SU-DHL-6 (cell line): ENCODE measurements around the gene UROC1.

Experiments used
- EZH2phosphoT487 ChIP-seq: fragments of 200-600 bp; sonication (generic), shearing (Covaris generic); conservative IDR thresholded peaks from 2 replicates; pipeline ENCODE4 v1.6.1; 2018; ENCODE audit warnings: mild to moderate bottlenecking, antibody characterized with exemption, low read length, moderate library complexity, mixed read lengths
- TF ChIP-seq, protein P1 (sequence below): fragments of 200-600 bp; sonication (generic); IDR thresholded peaks from one replicate; pipeline ENCODE4 v1.5.1; 2017; ENCODE audit warnings: antibody characterized with exemption, mild to moderate bottlenecking, low read length, moderate library complexity; ENCODE audit not compliant: insufficient read depth, poor library complexity, severe bottlenecking

- TF ChIP-seq, protein P1, sequence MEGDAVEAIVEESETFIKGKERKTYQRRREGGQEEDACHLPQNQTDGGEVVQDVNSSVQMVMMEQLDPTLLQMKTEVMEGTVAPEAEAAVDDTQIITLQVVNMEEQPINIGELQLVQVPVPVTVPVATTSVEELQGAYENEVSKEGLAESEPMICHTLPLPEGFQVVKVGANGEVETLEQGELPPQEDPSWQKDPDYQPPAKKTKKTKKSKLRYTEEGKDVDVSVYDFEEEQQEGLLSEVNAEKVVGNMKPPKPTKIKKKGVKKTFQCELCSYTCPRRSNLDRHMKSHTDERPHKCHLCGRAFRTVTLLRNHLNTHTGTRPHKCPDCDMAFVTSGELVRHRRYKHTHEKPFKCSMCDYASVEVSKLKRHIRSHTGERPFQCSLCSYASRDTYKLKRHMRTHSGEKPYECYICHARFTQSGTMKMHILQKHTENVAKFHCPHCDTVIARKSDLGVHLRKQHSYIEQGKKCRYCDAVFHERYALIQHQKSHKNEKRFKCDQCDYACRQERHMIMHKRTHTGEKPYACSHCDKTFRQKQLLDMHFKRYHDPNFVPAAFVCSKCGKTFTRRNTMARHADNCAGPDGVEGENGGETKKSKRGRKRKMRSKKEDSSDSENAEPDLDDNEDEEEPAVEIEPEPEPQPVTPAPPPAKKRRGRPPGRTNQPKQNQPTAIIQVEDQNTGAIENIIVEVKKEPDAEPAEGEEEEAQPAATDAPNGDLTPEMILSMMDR: no peak
- TF ChIP-seq EZH2phosphoT487: no peak
Measured at GRCh38 chr3:126556637-126557414, 39.3 kb upstream of the UROC1 start.
